Tibial nerve (tissue), 4 donors: ENCODE measurements around the gene TRHDE. TPM values are rescaled to one million over a fixed set of nuclear protein-coding genes. Genes with fewer than 3 reads are reported as not detected.

Experiments used
- DNase-seq, 2 donors: peaks; one replicate each; pipeline ENCODE4 v3.0.0-alpha.2; 2019; ENCODE audit warnings: low spot score in 2 of 2
- H3K27ac ChIP-seq, 4 donors: fragments of 200-600 bp; sonication (generic) in 3 of 4; one replicate each; pipeline ENCODE4 v1.5.1; 2017 to 2019; ENCODE audit warnings: mild to moderate bottlenecking in 1 of 4
- H3K27me3 ChIP-seq, 2 donors: fragments of 200-600 bp; sonication (generic) in 1 of 2; one replicate each; pipeline versions ENCODE4 v1.5.1 to v1.6.0; 2017 to 2019
- H3K36me3 ChIP-seq, 3 donors: fragments of 200-600 bp; sonication (generic); one replicate each; pipeline ENCODE4 v1.5.1; 2018 to 2019
- H3K4me1 ChIP-seq, 4 donors: fragments of 200-600 bp; sonication (generic) in 3 of 4; one replicate each; pipeline ENCODE4 v1.5.1; 2017 to 2019
- H3K4me3 ChIP-seq, 4 donors: fragments of 200-600 bp; sonication (generic) in 3 of 4; one replicate each; pipeline ENCODE4 v1.5.1; 2017 to 2019; ENCODE audit warnings: mild to moderate bottlenecking in 1 of 4, moderate library complexity in 1 of 4
- H3K9me3 ChIP-seq, 4 donors: fragments of 200-600 bp; sonication (generic) in 3 of 4; one replicate each; pipeline ENCODE4 v1.5.1; 2017 to 2019
- EP300 ChIP-seq, 2 donors: sonication (generic); formaldehyde crosslinking; IDR thresholded peaks; one replicate each; pipeline ENCODE4 v1.6.1; 2017; ENCODE audit warnings: antibody characterized with exemption in 2 of 2, mild to moderate bottlenecking in 1 of 2
- POLR2A ChIP-seq, 2 donors: fragments of 450-650 bp; IDR thresholded peaks; one replicate each; pipeline ENCODE4 v1.6.1; 2017; ENCODE audit warnings: antibody characterized with exemption in 2 of 2, mild to moderate bottlenecking in 2 of 2, moderate library complexity in 2 of 2
- WGBS, 2 donors: methylation state at CpG; one replicate each; pipeline ENCODE4 v1.1.5; 2018; 5-methylcytosine and 5-hydroxymethylcytosine counted together
- total RNA-seq, 4 donors: library from RNA; depleted of rRNA; stranded (reverse); fragments of >200 nt; gene quantifications; one replicate each; pipeline ENCODE4 v1.1.0, GENCODE V29; 2016
- TF ChIP-seq, protein P1 (sequence below), 5 experiments: fragments of 200-600 bp in 3 of 5; fragments of 450-650 bp in 2 of 5; sonication (generic) in 3 of 5; IDR thresholded peaks; one replicate each; pipeline ENCODE4 v1.5.1; 2016 to 2019; ENCODE audit warnings: antibody characterized with exemption in 5 of 5, mild to moderate bottlenecking in 3 of 5, moderate library complexity in 2 of 5

Gene TRHDE
- total RNA-seq, 4 donors from 2014 or later = 0.98 to 11.1 (median 2.8) TPM

DNA sequence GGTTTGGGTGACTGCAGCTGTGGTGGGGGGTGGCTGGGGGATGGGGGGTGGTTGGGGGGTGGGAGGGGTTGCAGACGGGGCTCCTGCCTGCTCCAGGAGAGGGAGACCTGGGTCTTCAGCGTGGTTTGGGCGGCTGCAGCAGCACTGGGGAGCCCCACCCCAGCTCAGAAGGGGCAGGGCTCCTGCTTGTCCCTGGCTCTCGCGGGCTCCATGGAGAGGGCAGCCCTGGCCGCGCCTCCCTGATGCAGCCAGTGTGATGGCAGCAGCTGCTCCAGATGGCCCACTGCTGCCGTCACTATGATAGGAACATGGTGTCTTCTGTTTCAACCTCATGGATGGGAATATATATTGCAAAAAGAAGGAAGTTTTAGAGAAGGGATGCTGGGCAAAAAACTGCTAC lies 22.9 kb downstream of the TRHDE start:
- no peak for DNase-seq
- Histone ChIP-seq H3K4me1 (no peaks in the 10 kb centered on the region), H3K36me3 (no peaks in the 10 kb centered on the region), H3K9me3 (no peaks in the 10 kb centered on the region), H3K4me3 (no peak overlapping the region), H3K27me3 (no peaks in the 10 kb centered on the region), H3K27ac (no peak overlapping the region)
- TF ChIP-seq EP300 (IDR thresholded peaks at IDR 0.05) = no peak
- TF ChIP-seq, protein P1, sequence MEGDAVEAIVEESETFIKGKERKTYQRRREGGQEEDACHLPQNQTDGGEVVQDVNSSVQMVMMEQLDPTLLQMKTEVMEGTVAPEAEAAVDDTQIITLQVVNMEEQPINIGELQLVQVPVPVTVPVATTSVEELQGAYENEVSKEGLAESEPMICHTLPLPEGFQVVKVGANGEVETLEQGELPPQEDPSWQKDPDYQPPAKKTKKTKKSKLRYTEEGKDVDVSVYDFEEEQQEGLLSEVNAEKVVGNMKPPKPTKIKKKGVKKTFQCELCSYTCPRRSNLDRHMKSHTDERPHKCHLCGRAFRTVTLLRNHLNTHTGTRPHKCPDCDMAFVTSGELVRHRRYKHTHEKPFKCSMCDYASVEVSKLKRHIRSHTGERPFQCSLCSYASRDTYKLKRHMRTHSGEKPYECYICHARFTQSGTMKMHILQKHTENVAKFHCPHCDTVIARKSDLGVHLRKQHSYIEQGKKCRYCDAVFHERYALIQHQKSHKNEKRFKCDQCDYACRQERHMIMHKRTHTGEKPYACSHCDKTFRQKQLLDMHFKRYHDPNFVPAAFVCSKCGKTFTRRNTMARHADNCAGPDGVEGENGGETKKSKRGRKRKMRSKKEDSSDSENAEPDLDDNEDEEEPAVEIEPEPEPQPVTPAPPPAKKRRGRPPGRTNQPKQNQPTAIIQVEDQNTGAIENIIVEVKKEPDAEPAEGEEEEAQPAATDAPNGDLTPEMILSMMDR (IDR thresholded peaks at IDR 0.05) = no peak
- TF ChIP-seq POLR2A (IDR thresholded peaks at IDR 0.05) = no peak
- 83 to 96% methylated on average over 8 of the region's 8 CpGs for WGBS, 2 donors

DNA sequence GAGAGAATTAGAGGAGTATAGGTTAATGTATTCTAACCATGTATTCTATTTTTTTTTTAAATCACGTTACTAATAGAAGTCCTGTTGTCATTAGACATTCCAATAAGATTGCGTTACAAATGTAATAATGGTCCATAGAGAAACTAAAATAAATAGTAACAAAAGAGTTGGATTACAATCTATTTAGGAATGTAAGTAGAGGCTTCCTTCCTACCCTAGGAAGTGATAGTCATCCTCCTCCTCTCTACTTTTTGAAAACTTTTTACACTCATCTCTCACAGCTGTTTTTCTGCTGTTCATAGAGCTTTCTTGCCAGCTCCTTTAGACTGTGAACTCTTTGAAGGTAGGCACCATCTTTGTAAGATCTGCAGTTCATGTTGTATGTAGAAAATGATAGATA lies 23.6 kb downstream of the TRHDE start:
- Histone ChIP-seq H3K36me3 (no peaks in the 10 kb centered on the region), H3K4me3 (no peak overlapping the region), H3K9me3 (no peaks in the 10 kb centered on the region), H3K4me1 (no peaks in the 10 kb centered on the region), H3K27ac (no peak overlapping the region), H3K27me3 (no peaks in the 10 kb centered on the region)
- no peak for DNase-seq
- TF ChIP-seq, protein P1 (IDR thresholded peaks at IDR 0.05) = no peak
- TF ChIP-seq POLR2A (IDR thresholded peaks at IDR 0.05) (no peak), EP300 (IDR thresholded peaks at IDR 0.05) (no peak)
- 51 to 52% methylated on average over 2 of the region's 2 CpGs for WGBS, 2 donors

DNA sequence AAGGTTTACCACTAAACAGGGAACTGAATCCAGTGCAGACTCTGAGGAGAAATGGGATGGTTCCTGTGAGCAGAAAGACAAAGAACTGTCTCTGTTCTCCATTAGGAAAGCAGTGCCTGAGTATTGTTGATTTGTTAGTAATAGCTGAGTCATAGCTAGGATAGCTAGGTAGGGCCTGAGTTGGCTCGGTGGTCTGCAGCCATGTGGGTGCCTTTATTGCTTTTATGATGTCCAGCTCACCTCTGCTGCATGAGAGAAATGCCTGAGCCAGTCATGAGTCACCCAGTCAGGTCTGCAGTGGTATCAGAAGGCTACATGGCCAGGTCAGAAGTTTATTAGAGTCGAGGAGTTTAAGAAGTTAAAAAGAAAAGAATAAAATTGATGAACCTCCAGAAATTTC lies 24.2 kb downstream of the TRHDE start:
- H3K27ac ChIP-seq = no peak overlapping the region
- WGBS, 2 donors = 70 to 74% methylated on average over 2 of the region's 2 CpGs
- TF ChIP-seq POLR2A (IDR thresholded peaks at IDR 0.05) = no peak
- TF ChIP-seq, protein P1 (IDR thresholded peaks at IDR 0.05) = no peak
- no peak for TF ChIP-seq EP300 (IDR thresholded peaks at IDR 0.05)
- H3K4me3 ChIP-seq = no peak overlapping the region
- no peaks in the 10 kb centered on the region for H3K27me3 ChIP-seq
- H3K9me3 ChIP-seq = no peaks in the 10 kb centered on the region
- no peaks in the 10 kb centered on the region for H3K36me3 ChIP-seq
- no peak for DNase-seq
- no peaks in the 10 kb centered on the region for H3K4me1 ChIP-seq

DNA sequence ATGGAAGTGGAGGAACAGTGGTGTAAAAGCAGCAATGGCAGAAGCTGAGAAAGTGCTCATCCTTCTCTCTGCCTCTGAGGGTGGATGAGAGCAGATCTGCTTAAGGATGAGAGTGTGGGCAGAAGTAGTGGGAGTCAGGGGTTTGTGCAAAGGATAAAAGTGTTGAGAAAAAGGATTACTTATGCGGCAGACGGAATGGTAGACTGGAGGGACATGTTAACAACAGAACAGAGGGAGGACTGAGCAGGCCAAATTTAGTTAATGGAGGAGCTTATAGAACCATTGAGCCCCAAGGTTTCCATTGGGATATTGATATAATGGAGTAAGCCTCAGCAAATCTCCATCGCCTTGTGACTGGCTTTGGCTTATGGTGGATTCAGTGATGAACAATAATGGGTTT lies 25.5 kb downstream of the TRHDE start:
- no peaks in the 10 kb centered on the region for H3K36me3 ChIP-seq
- no peak overlapping the region for H3K27ac ChIP-seq
- no peak overlapping the region for H3K4me3 ChIP-seq
- H3K27me3 ChIP-seq = no peaks in the 10 kb centered on the region
- 61 to 76% methylated on average over 3 of the region's 3 CpGs for WGBS, 2 donors
- no peaks in the 10 kb centered on the region for H3K9me3 ChIP-seq
- TF ChIP-seq, protein P1 (IDR thresholded peaks at IDR 0.05) = no peak
- no peak for TF ChIP-seq POLR2A (IDR thresholded peaks at IDR 0.05)
- TF ChIP-seq EP300 (IDR thresholded peaks at IDR 0.05) = no peak
- no peak for DNase-seq
- H3K4me1 ChIP-seq = no peaks in the 10 kb centered on the region

DNA sequence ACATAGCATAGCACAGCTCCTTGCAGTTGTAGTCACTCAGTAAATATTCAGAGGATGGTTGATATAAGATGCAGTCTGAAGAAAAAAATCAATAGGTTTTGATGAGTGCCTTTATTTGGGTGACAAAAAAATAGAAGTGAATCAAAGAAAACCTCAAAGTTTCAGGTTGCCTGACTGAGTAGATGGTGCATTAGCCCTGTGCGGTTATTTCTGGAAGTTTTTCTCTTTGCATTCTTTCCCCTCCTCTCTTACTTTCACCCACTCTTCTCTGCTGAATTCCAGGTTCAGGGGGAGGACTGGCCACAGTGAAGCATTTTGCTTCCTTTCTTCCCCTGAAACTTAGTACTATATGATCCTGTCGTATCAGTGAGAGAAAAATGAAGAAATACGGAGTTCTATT lies 28.6 kb downstream of the TRHDE start:
- WGBS, 2 donors = 67 to 73% methylated on average over 3 of the region's 3 CpGs
- Histone ChIP-seq H3K4me3 (no peak overlapping the region), H3K36me3 (no peaks in the 10 kb centered on the region), H3K9me3 (no peaks in the 10 kb centered on the region), H3K27me3 (no peaks in the 10 kb centered on the region), H3K27ac (no peak overlapping the region), H3K4me1 (no peaks in the 10 kb centered on the region)
- no peak for DNase-seq
- TF ChIP-seq EP300 (IDR thresholded peaks at IDR 0.05) = no peak
- TF ChIP-seq, protein P1 (IDR thresholded peaks at IDR 0.05) = no peak
- TF ChIP-seq POLR2A (IDR thresholded peaks at IDR 0.05) = no peak
